PC-9 (cell line): ENCODE results near the gene CNGA1.

Experiments
- CTCF ChIP-seq: fragments of 200-600 bp; sonication (generic); conservative IDR thresholded peaks from 2 replicates; pipeline ENCODE4 v1.6.1; 2017; ENCODE audit warnings: mixed run types, antibody characterized with exemption, mild to moderate bottlenecking, moderate library complexity
- EZH2 ChIP-seq: fragments of 200-600 bp; sonication (generic); IDR thresholded peaks from 2 replicates; pipeline ENCODE4 v1.8.0; 2017; ENCODE audit warnings: antibody characterized with exemption, low read depth

- TF ChIP-seq CTCF, result no peak
- TF ChIP-seq EZH2, result no peak
These were observed 16.9 kb upstream of the CNGA1 start for GRCh38 chr4:48033412-48033811.
